Neural cell (in vitro differentiated cells): Measurements from ENCODE around the gene ATP8B4. TPM values are rescaled to one million over a fixed set of nuclear protein-coding genes. Genes with fewer than 3 reads are reported as not detected.

Experiments
- H2AFZ ChIP-seq: fragments of 200-600, 300-800 bp; sonication (generic), shearing (Covaris generic); 2 replicates; pipeline ENCODE4 v1.6.0; 2014; ENCODE audit warnings: low read depth, mild to moderate bottlenecking, antibody characterized with exemption, low read length, moderate library complexity
- H3F3A ChIP-seq: fragments of 200-600 bp; shearing (Covaris generic); 2 replicates; pipeline ENCODE4 v1.6.1; 2016; ENCODE audit warnings: mild to moderate bottlenecking, moderate library complexity, mixed read lengths, antibody characterized with exemption, low read length; ENCODE audit not compliant: insufficient read depth, poor library complexity, severe bottlenecking
- H3K27ac ChIP-seq: fragments of 200-600, 300-800 bp; sonication (generic), shearing (Covaris generic); 2 replicates; pipeline ENCODE4 v1.5.1; 2014; ENCODE audit warnings: mild to moderate bottlenecking, low read length, moderate library complexity
- H3K27me3 ChIP-seq: fragments of 300-800, 200-600 bp; sonication (generic), shearing (Covaris generic); 2 replicates; pipeline ENCODE4 v1.6.0; 2014; ENCODE audit warnings: mild to moderate bottlenecking, low read depth, low read length, moderate library complexity; ENCODE audit not compliant: insufficient read depth
- H3K36me3 ChIP-seq: fragments of 300-800, 200-600 bp; sonication (generic), shearing (Covaris generic); 2 replicates; pipeline ENCODE4 v1.5.1; 2014; ENCODE audit warnings: mild to moderate bottlenecking, antibody characterized with exemption, low read length, moderate library complexity; ENCODE audit not compliant: insufficient read depth
- H3K4me2 ChIP-seq: fragments of 300-800, 200-600 bp; sonication (generic), shearing (Covaris generic); 2 replicates; pipeline ENCODE4 v1.6.0; 2014; ENCODE audit warnings: mild to moderate bottlenecking, low read length
- H3K4me3 ChIP-seq: fragments of 300-800, 200-600 bp; sonication (generic), shearing (Covaris generic); 2 replicates; pipeline ENCODE4 v1.5.1; 2014; ENCODE audit warnings: mild to moderate bottlenecking, low read length, moderate library complexity
- H3K79me2 ChIP-seq: fragments of 200-600 bp; shearing (Covaris generic); replicated peaks from 2 replicates; pipeline ENCODE4 v1.6.0; 2014; ENCODE audit warnings: mild to moderate bottlenecking, low read length, moderate library complexity; ENCODE audit not compliant: insufficient read depth
- H3K9ac ChIP-seq: fragments of 300-800, 200-600 bp; sonication (generic), shearing (Covaris generic); 2 replicates; pipeline ENCODE4 v1.6.1; 2016; ENCODE audit warnings: mild to moderate bottlenecking, low read length, mixed read lengths
- H3K9me2 ChIP-seq: fragments of 200-600 bp; shearing (Covaris generic); 2 replicates; pipeline ENCODE4 v1.6.1; 2016; ENCODE audit warnings: mild to moderate bottlenecking, low read length, mixed read lengths; ENCODE audit not compliant: insufficient read depth
- H3K9me3 ChIP-seq: fragments of 200-600, 300-800 bp; sonication (generic), shearing (Covaris generic); 2 replicates; pipeline ENCODE4 v1.6.1; 2016; ENCODE audit warnings: mild to moderate bottlenecking, mixed run types, low read length, moderate library complexity, mixed read lengths
- H4K20me1 ChIP-seq: fragments of 200-600 bp; shearing (Covaris generic); 2 replicates; pipeline ENCODE4 v1.6.1; 2016; ENCODE audit warnings: mild to moderate bottlenecking, mixed run types; ENCODE audit not compliant: insufficient read depth
- CTCF ChIP-seq: fragments of 450-650 bp; IDR thresholded peaks from 2 replicates; pipeline ENCODE4 v1.5.1; 2014; ENCODE audit warnings: antibody characterized with exemption, mild to moderate bottlenecking, moderate library complexity; ENCODE audit not compliant: poor library complexity, severe bottlenecking
- EP300 ChIP-seq: fragments of 450-650 bp; conservative IDR thresholded peaks from 2 replicates; pipeline ENCODE4 v1.6.1; 2014; ENCODE audit warnings: antibody characterized with exemption, mild to moderate bottlenecking, moderate library complexity; ENCODE audit not compliant: poor library complexity, severe bottlenecking
- EZH2 ChIP-seq: fragments of 200-600, 300-800 bp; shearing (Covaris generic), sonication (generic); IDR thresholded peaks from 2 replicates; pipeline ENCODE4 v1.6.1; 2014; ENCODE audit warnings: antibody characterized with exemption, low read length, borderline replicate concordance, mild to moderate bottlenecking; ENCODE audit not compliant: insufficient read depth, poor library complexity, severe bottlenecking
- MXI1 ChIP-seq: fragments of 450-650 bp; conservative IDR thresholded peaks from 2 replicates; pipeline ENCODE4 v1.6.1; 2014; ENCODE audit warnings: antibody characterized with exemption, mild to moderate bottlenecking; ENCODE audit not compliant: poor library complexity, severe bottlenecking
- POLR2AphosphoS5 ChIP-seq: IDR thresholded peaks from 2 replicates; pipeline ENCODE4 v1.6.1; 2012
- REST ChIP-seq: IDR thresholded peaks from 2 replicates; pipeline ENCODE4 v1.6.1; 2012; ENCODE audit warnings: borderline replicate concordance
- SMC3 ChIP-seq: fragments of 450-650 bp; conservative IDR thresholded peaks from 2 replicates; pipeline ENCODE4 v1.6.1; 2014; ENCODE audit warnings: antibody characterized with exemption, mild to moderate bottlenecking, moderate library complexity; ENCODE audit not compliant: poor library complexity
- TAF1 ChIP-seq: IDR thresholded peaks from 2 replicates; pipeline ENCODE4 v1.6.1; 2012; ENCODE audit warnings: low read depth
- polyA plus RNA-seq: library from polyadenylated mRNA; depleted of rRNA; stranded (reverse); fragments of >200 nt; gene quantifications from 2 replicates; pipeline ENCODE4 v1.2.3, GENCODE V29; 2014

Gene ATP8B4
- polyA plus RNA-seq, 1 donor from 2014 or later: 2.9 TPM

- Histone ChIP-seq H3K9ac (no peak overlapping the region), H3K36me3 (no peaks in the 10 kb centered on the region), H3F3A (no peaks in the 10 kb centered on the region), H2AFZ (no peak overlapping the region), H4K20me1 (no peaks in the 10 kb centered on the region), H3K27me3 (no peaks in the 10 kb centered on the region), H3K79me2 (no peaks in the 10 kb centered on the region), H3K9me2 (no peaks in the 10 kb centered on the region), H3K4me3 (no peak overlapping the region), H3K9me3 (no peaks in the 10 kb centered on the region), H3K27ac (peak overlapping the region; percentile 66), H3K4me2 (no peak overlapping the region)
- TF ChIP-seq EZH2 (no peak), MXI1 (no peak), REST (no peak), CTCF (no peak)
These were observed 291.7 kb downstream of the ATP8B4 start for GRCh38 chr15:49827311-49827710.

- Histone ChIP-seq H3K36me3 (no peaks in the 10 kb centered on the region), H3K9me2 (no peaks in the 10 kb centered on the region), H3K79me2 (no peaks in the 10 kb centered on the region), H3F3A (no peaks in the 10 kb centered on the region), H3K27ac (peak overlapping the region; percentile 52), H3K27me3 (no peaks in the 10 kb centered on the region), H3K9me3 (no peaks in the 10 kb centered on the region), H3K9ac (no peak overlapping the region), H2AFZ (no peak overlapping the region), H3K4me2 (no peak overlapping the region), H4K20me1 (no peaks in the 10 kb centered on the region), H3K4me3 (no peak overlapping the region)
- TF ChIP-seq POLR2AphosphoS5 (peak; percentile 87), SMC3 (no peak), REST (peak; percentile 70), TAF1 (no peak), EZH2 (no peak), EP300 (peak; percentile 96), CTCF (no peak)
These were observed 292.3 kb downstream of the ATP8B4 start for GRCh38 chr15:49826640-49827234.
